Measurements from ENCODE around the gene FIP1L1.

The FIP1L1 gene

GRCh38 chr4:53490161-53490956, 112.9 kb downstream of the FIP1L1 start:
- H2AFZ ChIP-seq (ENCODE audit: low read depth, low read length) = no peak overlapping the region
- TF ChIP-seq EZH2phosphoT487 (IDR thresholded peaks at IDR 0.05; ENCODE audit: low read depth) (no peak), CTCF (IDR thresholded peaks at IDR 0.05; ENCODE audit: low read depth, low read length) (no peak)
- H3K4me1 ChIP-seq (ENCODE audit: low read length) = no peaks in the 10 kb centered on the region
- peaks cover 43% of the 10 kb centered on the region for H3K27me3 ChIP-seq (ENCODE audit: low read depth, low read length)
- H3K27ac ChIP-seq (ENCODE audit: low read length) = no peak overlapping the region
- no peaks in the 10 kb centered on the region for H4K20me1 ChIP-seq (ENCODE audit: insufficient read depth, low read length)
- H3K9ac ChIP-seq (ENCODE audit: low read length) = no peak overlapping the region
- H3K79me2 ChIP-seq (ENCODE audit: low read length) = no peaks in the 10 kb centered on the region
- H3K9me3 ChIP-seq (ENCODE audit: insufficient read depth, low read length) = no peaks in the 10 kb centered on the region
- no peaks in the 10 kb centered on the region for H3K36me3 ChIP-seq (replicated peaks; ENCODE audit: low read depth, low read length)
- H3K4me2 ChIP-seq (ENCODE audit: low read length) = no peak overlapping the region
- H3K4me3 ChIP-seq (ENCODE audit: low read length) = no peak overlapping the region

- H3K36me3 ChIP-seq (replicated peaks; ENCODE audit: low read depth, low read length) = no peaks in the 10 kb centered on the region
Observed at GRCh38 chr4:53490965-53491622, 113.7 kb downstream of the FIP1L1 start.

GRCh38 chr4:53494851-53495250, 117.4 kb downstream of the FIP1L1 start:
- Histone ChIP-seq H3K79me2 (ENCODE audit: low read length) (no peaks in the 10 kb centered on the region), H3K4me2 (ENCODE audit: low read length) (no peak overlapping the region), H3K9me3 (ENCODE audit: insufficient read depth, low read length) (no peaks in the 10 kb centered on the region), H2AFZ (ENCODE audit: low read depth, low read length) (no peak overlapping the region), H3K27me3 (ENCODE audit: low read depth, low read length) (peaks cover 6% of the 10 kb centered on the region; the same call in 1 of the 2 replicates), H3K4me1 (ENCODE audit: low read length) (no peaks in the 10 kb centered on the region), H4K20me1 (ENCODE audit: insufficient read depth, low read length) (no peaks in the 10 kb centered on the region), H3K4me3 (ENCODE audit: low read length) (no peak overlapping the region), H3K27ac (ENCODE audit: low read length) (no peak overlapping the region), H3K9ac (ENCODE audit: low read length) (no peak overlapping the region), H3K36me3 (replicated peaks; ENCODE audit: low read depth, low read length) (no peaks in the 10 kb centered on the region)
- TF ChIP-seq EZH2phosphoT487 (IDR thresholded peaks at IDR 0.05; ENCODE audit: low read depth) (no peak), CTCF (IDR thresholded peaks at IDR 0.05; ENCODE audit: low read depth, low read length) (no peak)

More at GRCh38 chr4:53490965-53491622, 113.7 kb downstream of the FIP1L1 start:
- Histone ChIP-seq H3K9ac (ENCODE audit: low read length) (no peak overlapping the region), H3K4me2 (ENCODE audit: low read length) (no peak overlapping the region), H3K9me3 (ENCODE audit: insufficient read depth, low read length) (no peaks in the 10 kb centered on the region), H3K27ac (ENCODE audit: low read length) (no peak overlapping the region), H4K20me1 (ENCODE audit: insufficient read depth, low read length) (no peaks in the 10 kb centered on the region), H3K4me1 (ENCODE audit: low read length) (no peaks in the 10 kb centered on the region), H2AFZ (ENCODE audit: low read depth, low read length) (no peak overlapping the region), H3K79me2 (ENCODE audit: low read length) (no peaks in the 10 kb centered on the region), H3K27me3 (ENCODE audit: low read depth, low read length) (peaks cover 38% of the 10 kb centered on the region), H3K4me3 (ENCODE audit: low read length) (no peak overlapping the region)
- peak; percentile 73 for TF ChIP-seq CTCF (IDR thresholded peaks at IDR 0.05; ENCODE audit: low read depth, low read length)
- no peak for TF ChIP-seq EZH2phosphoT487 (IDR thresholded peaks at IDR 0.05; ENCODE audit: low read depth)

- H3K9ac ChIP-seq (ENCODE audit: low read length) = no peak overlapping the region
- H2AFZ ChIP-seq (ENCODE audit: low read depth, low read length) = no peak overlapping the region
- no peaks in the 10 kb centered on the region for H3K27me3 ChIP-seq (ENCODE audit: low read depth, low read length)
- TF ChIP-seq EZH2phosphoT487 (IDR thresholded peaks at IDR 0.05; ENCODE audit: low read depth) = no peak
- H3K9me3 ChIP-seq (ENCODE audit: insufficient read depth, low read length) = no peaks in the 10 kb centered on the region
- H4K20me1 ChIP-seq (ENCODE audit: insufficient read depth, low read length) = no peaks in the 10 kb centered on the region
- H3K79me2 ChIP-seq (ENCODE audit: low read length) = no peaks in the 10 kb centered on the region
- no peak overlapping the region for H3K4me3 ChIP-seq (ENCODE audit: low read length)
- H3K27ac ChIP-seq (ENCODE audit: low read length) = no peak overlapping the region
- no peaks in the 10 kb centered on the region for H3K4me1 ChIP-seq (ENCODE audit: low read length)
- H3K36me3 ChIP-seq (replicated peaks; ENCODE audit: low read depth, low read length) = no peaks in the 10 kb centered on the region
- H3K4me2 ChIP-seq (ENCODE audit: low read length) = no peak overlapping the region
Observed at GRCh38 chr4:53497487-53498244, 120.2 kb downstream of the FIP1L1 start.

All from OCI-LY3 (cell line).